Measurements from ENCODE around the gene OR13A1. TPM values are rescaled to one million over a fixed set of nuclear protein-coding genes. Genes with fewer than 3 reads are reported as not detected.

OR13A1 gene
- total RNA-seq, 1 experiment from 2014 or later: 0.15 TPM

DNA sequence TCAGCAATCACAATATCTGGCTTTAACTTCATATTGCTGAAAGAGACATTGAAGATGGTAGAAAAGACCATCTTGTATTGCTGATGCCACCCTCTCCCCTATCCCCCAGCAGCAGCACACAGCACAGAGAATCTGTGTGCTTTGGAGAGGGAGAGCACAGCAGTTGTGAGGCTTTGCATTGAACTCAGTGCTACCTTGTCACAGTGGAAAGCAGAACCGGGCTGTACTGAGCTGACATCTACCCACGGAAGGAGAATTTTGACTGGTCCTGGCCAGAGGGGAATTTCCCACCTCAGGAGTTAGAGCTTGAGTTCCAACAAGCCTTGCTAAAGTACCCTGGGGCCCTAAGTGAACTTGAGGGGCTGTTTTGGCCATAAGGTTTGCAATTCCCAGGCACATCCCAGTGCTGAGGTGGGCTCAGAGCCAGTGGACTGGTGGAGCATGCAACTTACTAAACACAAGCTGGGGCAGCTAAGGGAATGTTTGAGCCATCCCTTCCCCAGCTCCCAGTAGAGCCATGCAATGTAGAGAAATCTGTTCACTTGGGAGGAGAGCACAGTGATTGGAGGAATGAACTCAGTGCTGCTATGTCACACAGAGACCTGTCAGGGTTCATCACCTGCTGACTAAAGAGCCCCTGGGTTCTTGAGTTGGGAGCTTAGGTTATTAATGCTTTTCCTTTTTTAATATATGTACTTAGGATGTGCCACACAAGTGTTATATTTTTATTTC is 62.1 kb downstream of the OR13A1 start:
- Histone ChIP-seq H2AK5ac (ENCODE audit: insufficient read length, low read length) (no peak overlapping the region), H3K9me3 (ENCODE audit: control insufficient read depth, low read depth, low read length) (no peaks in the 10 kb centered on the region), H2BK15ac (ENCODE audit: low read depth, low read length) (no peak overlapping the region), H3K27me3 (ENCODE audit: insufficient read depth, low read length) (no peaks in the 10 kb centered on the region), H2BK20ac (ENCODE audit: low read depth, low read length, poor library complexity, severe bottlenecking) (no peak overlapping the region), H3K4me2 (ENCODE audit: insufficient read depth, insufficient read length, low read length) (no peak overlapping the region), H2BK120ac (ENCODE audit: low read depth, low read length, poor library complexity, severe bottlenecking) (no peak overlapping the region), H3K4ac (ENCODE audit: low read depth, low read length) (no peak overlapping the region), H3K9ac (ENCODE audit: extremely low read depth, insufficient read length, low read length) (no peak overlapping the region), H3T11ph (ENCODE audit: low read length) (no peak overlapping the region), H3K4me1 (ENCODE audit: insufficient read depth, low read length) (no peaks in the 10 kb centered on the region), H2BK12ac (ENCODE audit: insufficient read length, low read depth, low read length) (no peak overlapping the region), H3K23ac (ENCODE audit: insufficient read length, low read depth, low read length) (no peak overlapping the region), H3K79me1 (ENCODE audit: insufficient read depth, low read depth, low read length, poor library complexity, severe bottlenecking) (no peaks in the 10 kb centered on the region), H2BK5ac (ENCODE audit: insufficient read length, low read length) (no peak overlapping the region), H4K20me1 (ENCODE audit: control insufficient read depth, insufficient read depth, insufficient read length) (no peaks in the 10 kb centered on the region), H4K5ac (ENCODE audit: insufficient read length, low read depth, low read length) (no peak overlapping the region), H3K14ac (ENCODE audit: insufficient read depth, low read length) (no peak overlapping the region), H2AFZ (ENCODE audit: low read length) (no peak overlapping the region), H3K18ac (ENCODE audit: insufficient read length, low read depth, low read length) (no peak overlapping the region), H3K79me2 (ENCODE audit: insufficient read depth, low read length) (no peaks in the 10 kb centered on the region), H4K91ac (ENCODE audit: insufficient read length, low read depth, low read length) (no peak overlapping the region), H3K27ac (ENCODE audit: insufficient read length, low read depth, low read length) (no peak overlapping the region), H3K23me2 (ENCODE audit: insufficient read length, low read depth, low read length, poor library complexity, severe bottlenecking) (no peaks in the 10 kb centered on the region), H4K8ac (replicated peaks; ENCODE audit: insufficient read length, low read depth, low read length) (no peak overlapping the region), H3K56ac (ENCODE audit: insufficient read length, low read depth, low read length) (no peak overlapping the region)
- no peak overlapping the region for H3K27ac Mint-ChIP-seq
- peaks cover 0 to 8% of the 10 kb centered on the region in 2 experiments; a peak in 1 of 5 replicates for H3K9me3 Mint-ChIP-seq
- H3K4me1 Mint-ChIP-seq: peaks cover 2 to 4% of the 10 kb centered on the region in 2 experiments; a peak in 3 of 4 replicates
- DNase-seq: no peak
- peaks cover 7% of the 10 kb centered on the region for H3K27me3 Mint-ChIP-seq (ENCODE audit: low read depth)
- TF ChIP-seq, protein P1, sequence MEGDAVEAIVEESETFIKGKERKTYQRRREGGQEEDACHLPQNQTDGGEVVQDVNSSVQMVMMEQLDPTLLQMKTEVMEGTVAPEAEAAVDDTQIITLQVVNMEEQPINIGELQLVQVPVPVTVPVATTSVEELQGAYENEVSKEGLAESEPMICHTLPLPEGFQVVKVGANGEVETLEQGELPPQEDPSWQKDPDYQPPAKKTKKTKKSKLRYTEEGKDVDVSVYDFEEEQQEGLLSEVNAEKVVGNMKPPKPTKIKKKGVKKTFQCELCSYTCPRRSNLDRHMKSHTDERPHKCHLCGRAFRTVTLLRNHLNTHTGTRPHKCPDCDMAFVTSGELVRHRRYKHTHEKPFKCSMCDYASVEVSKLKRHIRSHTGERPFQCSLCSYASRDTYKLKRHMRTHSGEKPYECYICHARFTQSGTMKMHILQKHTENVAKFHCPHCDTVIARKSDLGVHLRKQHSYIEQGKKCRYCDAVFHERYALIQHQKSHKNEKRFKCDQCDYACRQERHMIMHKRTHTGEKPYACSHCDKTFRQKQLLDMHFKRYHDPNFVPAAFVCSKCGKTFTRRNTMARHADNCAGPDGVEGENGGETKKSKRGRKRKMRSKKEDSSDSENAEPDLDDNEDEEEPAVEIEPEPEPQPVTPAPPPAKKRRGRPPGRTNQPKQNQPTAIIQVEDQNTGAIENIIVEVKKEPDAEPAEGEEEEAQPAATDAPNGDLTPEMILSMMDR (conservative IDR thresholded peaks at IDR 0.05): no peak
- peaks cover 0 to 6% (median 0%) of the 10 kb centered on the region in 3 experiments; a peak in 2 of 7 replicates for H3K36me3 Mint-ChIP-seq (ENCODE audit: insufficient read depth in 1 of 3, low read depth in 3 of 3)
- WGBS (ENCODE audit: extremely low coverage, insufficient read length, low lambda C conversion rate): no CpG with 5 or more reads among the region's 2 CpGs
- no peak overlapping the region for H3K4me3 Mint-ChIP-seq

Other genes with a start within 250 kb of the OR13A1 start
- gene ALOX5, start 58.6 kb upstream of the OR13A1 start, total RNA-seq (2021): 3.2 and 3.7 TPM in 2 replicates